HTR-8/SVneo (cell line): ENCODE data around the gene CNN3.

Experiments used
- DNase-seq: peaks from one replicate; pipeline ENCODE4 v3.0.0; 2011; ENCODE audit warnings: low spot score, mixed read lengths; ENCODE audit not compliant: insufficient read length
- FAIRE-seq: peaks from 2 replicates; lab custom pipeline; 2011; peaks lifted over from hg19 to GRCh38; lab: Jason Lieb, UNC

The CNN3 gene

DNA sequence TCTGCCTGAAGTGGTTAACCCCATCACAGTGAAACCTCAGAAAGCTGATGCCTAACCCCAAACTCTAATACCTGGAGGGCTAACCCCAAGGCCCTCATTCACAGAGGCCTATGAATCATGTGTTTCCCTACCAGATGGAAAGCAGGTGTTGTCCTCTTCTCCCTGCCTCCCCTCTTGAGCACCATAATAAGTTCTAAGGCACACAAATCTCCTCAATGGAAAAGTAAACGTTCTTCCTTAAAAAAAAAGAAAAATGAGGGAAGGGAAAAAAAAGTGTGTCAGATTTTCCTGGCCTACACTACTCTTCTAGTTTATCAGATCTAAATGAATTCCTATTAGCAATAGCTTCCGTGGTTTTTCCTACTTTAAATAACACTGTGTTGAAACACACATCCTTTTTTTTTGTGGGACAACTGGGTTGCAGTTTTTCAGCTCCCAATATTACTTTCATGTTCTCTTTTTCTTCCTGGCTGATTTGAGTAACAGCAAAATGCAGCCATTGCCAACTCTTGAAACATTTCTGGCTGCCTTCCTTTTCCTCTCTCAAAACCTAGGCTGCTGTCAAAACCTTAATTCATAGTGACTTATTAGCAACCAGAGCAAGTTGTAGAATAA is 63.5 kb downstream of the CNN3 start:
- FAIRE-seq (no peak), DNase-seq (no peak)

DNA sequence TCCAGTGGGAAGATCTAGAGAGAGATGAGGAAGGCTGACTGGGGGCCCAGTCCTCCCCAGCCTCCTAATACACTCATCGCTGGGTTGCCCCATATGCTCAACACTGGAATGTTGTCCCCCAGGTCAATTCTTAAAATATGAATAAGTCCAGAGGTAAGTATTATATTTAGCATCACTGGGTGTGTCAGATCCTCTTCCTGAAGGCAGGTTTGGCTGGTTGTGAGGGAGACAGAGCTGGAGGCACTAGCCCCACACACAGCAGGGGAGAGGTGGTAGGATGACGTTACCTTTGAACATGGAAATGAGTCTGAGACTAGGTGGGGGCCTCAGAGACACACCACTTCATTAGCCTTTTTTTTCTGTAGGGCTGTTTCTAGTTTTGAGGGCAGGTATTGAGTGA is 64.2 kb downstream of the CNN3 start:
- DNase-seq (no peak), FAIRE-seq (no peak)

DNA sequence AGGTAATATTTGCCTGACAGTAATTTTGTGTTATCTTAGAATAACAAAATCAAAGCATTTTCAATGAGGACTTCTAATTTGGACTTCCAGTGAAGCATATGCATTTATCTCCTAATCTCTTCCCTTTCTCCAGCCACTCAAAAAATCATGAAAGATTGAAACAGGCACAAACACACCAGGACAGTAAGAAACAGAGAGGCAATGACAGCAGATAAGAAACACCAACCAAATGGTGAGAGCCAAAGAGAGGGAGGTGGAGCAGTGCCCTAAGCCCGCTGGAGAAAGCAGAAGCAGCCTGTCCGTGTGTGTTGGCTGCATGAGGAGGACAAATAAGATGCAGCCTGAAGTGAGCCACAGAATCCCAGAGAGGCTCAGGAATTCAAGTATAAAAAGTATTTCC is 67.7 kb downstream of the CNN3 start:
- DNase-seq (no peak), FAIRE-seq (no peak)

DNA sequence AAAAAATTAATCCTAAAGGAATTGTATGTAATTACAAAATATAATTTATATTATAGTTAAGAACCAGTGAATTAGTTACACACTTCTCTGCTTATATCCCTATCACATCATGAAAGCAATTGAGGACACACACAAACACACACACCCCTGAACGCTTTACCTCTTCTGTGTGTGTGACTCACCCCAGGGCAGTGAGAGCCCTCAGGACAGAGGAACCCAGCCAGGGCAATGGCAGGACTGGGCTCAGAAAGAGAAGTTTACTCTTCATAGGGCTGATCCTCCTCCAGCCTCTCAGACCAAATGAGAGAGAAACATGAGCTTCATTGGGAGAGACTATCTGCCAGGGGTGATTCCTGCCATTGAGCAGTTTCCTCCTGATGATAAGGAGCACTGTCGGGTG is 68.6 kb downstream of the CNN3 start:
- DNase-seq = no peak
- no peak for FAIRE-seq

DNA sequence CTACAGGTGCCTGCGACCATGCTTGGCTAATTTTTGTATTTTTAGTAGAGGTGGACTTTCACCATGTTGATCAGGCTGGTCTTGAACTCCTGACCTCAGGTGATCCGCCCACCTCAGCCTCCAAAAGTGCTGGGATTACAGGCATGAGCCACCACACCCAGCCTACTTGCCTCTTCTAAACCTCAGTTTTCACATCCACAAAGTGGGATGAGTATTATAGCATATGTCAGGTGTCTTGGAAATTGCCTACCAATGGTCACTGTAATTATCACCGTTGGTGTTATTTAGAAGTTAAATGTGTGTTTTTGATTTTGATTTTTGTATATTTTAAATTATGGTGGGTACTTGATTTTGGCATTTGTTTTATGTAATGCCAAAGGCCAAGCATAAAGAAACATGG is 70.0 kb downstream of the CNN3 start:
- FAIRE-seq (no peak), DNase-seq (no peak)

DNA sequence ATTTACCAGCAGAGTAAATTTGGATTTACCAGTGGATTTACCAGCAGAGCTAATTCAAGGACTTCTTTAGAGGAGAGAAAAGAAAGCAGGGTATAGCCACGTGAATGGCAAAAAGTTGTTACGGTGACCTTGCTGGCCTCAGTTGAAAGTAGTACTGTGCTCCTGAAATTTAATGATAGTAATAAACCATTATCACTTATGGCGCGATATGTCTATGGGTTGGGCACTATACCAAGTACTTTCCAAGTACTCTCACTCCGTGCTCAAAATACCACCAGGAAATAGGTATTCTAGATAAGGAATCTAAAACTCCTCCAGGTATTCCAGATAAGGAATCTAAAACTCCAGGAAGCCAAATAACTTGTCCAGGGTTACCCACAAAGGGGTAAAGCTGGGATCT is 70.9 kb downstream of the CNN3 start:
- DNase-seq (no peak), FAIRE-seq (no peak)

DNA sequence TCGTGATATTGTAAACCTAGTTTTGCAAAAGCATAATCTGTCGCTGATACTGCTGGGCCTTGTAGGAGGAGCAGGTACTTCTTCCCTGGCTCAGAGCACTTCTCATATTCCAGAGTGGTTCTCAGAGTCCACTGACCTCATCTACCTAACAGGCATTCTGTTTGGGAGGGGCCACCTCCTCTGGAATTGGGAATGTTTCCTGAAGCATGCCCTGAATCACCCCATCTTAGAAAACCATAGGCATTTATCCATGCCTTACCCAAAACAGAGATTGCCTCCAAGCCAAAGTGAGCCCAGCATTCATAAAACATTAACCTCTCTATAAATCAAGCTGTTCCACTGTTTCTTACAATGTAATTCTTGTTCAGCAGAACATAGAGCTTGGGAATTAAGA is 71.6 kb downstream of the CNN3 start:
- DNase-seq (no peak), FAIRE-seq (no peak)

DNA sequence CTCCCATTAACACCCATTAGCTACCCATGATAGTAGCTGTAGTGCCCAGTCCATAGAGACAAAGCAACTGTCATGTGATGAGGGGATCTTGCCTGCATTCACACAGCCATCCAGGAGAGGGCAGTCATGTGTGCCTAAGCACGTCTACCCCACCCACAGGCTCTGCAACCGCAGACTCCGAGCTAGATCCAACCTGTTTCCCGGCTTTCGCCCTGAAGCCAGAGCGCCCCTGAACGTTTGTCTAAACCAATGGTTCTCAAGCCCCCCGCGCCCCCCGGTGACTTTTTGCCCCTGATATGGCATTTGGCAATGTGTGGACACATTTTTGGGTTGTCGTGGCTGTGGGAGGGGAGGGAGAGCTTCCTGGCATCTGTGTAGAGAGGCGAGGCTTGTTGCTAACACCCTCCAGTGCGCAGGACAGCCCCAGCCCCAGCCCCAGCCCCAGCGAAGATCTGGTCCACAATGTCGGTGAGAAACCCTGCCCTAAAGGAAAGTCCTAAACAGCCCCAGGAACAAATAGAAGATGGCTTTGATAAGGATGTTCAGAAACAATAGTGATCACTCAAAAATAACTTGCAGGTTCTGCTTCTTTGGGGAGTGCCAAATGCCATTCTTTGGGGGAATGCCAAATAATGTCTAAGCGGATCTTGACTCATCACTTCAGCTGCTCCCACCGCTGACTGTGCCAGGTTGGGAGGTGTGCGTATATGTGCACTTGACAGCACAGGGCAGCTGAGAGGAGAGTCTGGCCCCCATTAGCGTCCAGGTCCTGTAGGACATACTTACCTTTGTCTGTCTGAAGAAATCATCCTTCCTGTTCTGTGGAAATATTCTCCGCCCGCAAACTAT is 72.2 kb downstream of the CNN3 start:
- FAIRE-seq = peak; percentile 95
- DNase-seq = peak; percentile 84

DNA sequence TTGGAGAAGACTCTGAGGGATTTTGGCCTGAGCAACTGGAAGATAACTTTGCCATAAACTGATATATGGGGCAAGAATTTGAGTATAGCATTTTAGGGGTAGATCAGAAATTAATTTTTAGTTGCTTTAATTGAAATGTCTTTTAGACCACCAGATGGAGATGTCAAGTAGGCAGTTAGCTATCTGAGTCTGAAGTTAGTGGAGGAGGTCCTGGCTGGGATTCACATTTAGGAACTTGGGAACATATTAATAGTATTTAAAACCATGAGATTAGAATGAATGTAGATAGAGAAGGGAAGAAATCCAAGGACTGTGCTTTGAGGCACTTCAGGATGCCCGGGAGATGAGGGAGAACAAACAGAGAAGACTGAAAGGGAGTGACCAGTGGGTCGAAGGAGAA is 74.1 kb downstream of the CNN3 start:
- FAIRE-seq (no peak), DNase-seq (no peak)

DNA sequence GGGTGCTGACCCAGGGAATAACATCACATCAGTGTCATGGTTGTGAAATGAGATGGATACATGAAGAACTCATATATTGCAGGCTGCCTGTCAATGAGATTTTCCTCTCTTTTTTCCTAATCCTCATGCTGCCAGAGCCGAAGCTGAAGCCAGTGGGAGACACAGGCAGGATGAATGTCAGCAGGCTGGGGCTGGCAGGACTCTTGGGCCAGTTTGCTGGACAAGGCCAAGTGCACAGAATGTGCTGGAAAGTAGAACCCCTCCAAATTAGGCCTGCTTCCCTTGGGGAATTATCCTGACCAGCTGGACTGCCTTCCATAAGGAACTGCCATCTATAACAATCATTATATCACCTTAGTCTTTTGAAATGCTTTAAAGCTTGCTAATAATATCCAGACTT is 75.3 kb downstream of the CNN3 start:
- FAIRE-seq = no peak
- no peak for DNase-seq
